ENCODE measurements around the gene KRT6C.
"Not testable (repeated sequence)": the region's sequence is repeated elsewhere in the genome, so short reads cannot be mapped to it uniquely, and the experiment has no call there.

KRT6C gene

DNA sequence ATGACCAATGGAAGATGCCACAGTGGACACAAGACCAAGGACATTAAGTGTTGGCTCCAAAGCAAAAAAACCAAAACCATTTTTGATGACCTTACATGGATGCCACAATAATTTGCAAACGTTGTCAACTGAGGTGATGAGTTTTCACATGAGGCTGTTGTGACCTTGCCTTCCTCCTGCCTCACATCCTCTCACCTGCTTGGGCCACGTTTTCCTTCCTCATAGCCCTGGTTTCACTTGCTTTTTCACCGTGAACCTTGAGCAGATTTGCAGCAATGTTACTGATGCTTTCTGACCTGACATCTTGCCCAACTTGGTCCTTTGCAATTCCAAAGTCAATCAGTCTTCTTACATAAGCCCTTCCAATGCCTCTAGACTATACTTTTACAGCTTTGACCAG is 25.4 kb downstream of the KRT6C start:
- no peaks in the 10 kb centered on the region for H3K36me3 ChIP-seq (ENCODE audit: control insufficient read depth in 2 of 2, insufficient read depth in 1 of 2, low read length in 2 of 2)
- H3K27ac ChIP-seq (ENCODE audit: extremely low read depth, low read depth, low read length), result no peak overlapping the region
- H3K4me3 ChIP-seq (ENCODE audit: low read depth, low read length), result no peak overlapping the region
- no peaks in the 10 kb centered on the region for H3K9me3 ChIP-seq (ENCODE audit: control insufficient read depth, insufficient read depth, low read depth, low read length)
- CTCF ChIA-PET, result no interaction called here
- POLR2A ChIA-PET, result no interaction called here
- no peaks in the 10 kb centered on the region for H3K4me1 ChIP-seq (ENCODE audit: control insufficient read depth, insufficient read depth, low read length)
- no peak for TF ChIP-seq GLIS2 (tag by site-specific recombination; IDR thresholded peaks at IDR 0.05)
- TF ChIP-seq, protein P1, sequence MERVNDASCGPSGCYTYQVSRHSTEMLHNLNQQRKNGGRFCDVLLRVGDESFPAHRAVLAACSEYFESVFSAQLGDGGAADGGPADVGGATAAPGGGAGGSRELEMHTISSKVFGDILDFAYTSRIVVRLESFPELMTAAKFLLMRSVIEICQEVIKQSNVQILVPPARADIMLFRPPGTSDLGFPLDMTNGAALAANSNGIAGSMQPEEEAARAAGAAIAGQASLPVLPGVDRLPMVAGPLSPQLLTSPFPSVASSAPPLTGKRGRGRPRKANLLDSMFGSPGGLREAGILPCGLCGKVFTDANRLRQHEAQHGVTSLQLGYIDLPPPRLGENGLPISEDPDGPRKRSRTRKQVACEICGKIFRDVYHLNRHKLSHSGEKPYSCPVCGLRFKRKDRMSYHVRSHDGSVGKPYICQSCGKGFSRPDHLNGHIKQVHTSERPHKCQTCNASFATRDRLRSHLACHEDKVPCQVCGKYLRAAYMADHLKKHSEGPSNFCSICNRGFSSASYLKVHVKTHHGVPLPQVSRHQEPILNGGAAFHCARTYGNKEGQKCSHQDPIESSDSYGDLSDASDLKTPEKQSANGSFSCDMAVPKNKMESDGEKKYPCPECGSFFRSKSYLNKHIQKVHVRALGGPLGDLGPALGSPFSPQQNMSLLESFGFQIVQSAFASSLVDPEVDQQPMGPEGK (tag by site-specific recombination; IDR thresholded peaks at IDR 0.05), result no peak

- POLR2A ChIA-PET; H3K4me3 ChIP-seq (ENCODE audit: low read depth, low read length); CTCF ChIA-PET; H3K27ac ChIP-seq (ENCODE audit: extremely low read depth, low read depth, low read length); H3K36me3 ChIP-seq (ENCODE audit: control insufficient read depth in 2 of 2, insufficient read depth in 1 of 2, low read length in 2 of 2); H3K9me3 ChIP-seq (ENCODE audit: control insufficient read depth, insufficient read depth, low read depth, low read length); H3K4me1 ChIP-seq (ENCODE audit: control insufficient read depth, insufficient read depth, low read length): not testable (repeated sequence)
Measured at GRCh38 chr12:52447196-52447595, 26.4 kb downstream of the KRT6C start.

DNA sequence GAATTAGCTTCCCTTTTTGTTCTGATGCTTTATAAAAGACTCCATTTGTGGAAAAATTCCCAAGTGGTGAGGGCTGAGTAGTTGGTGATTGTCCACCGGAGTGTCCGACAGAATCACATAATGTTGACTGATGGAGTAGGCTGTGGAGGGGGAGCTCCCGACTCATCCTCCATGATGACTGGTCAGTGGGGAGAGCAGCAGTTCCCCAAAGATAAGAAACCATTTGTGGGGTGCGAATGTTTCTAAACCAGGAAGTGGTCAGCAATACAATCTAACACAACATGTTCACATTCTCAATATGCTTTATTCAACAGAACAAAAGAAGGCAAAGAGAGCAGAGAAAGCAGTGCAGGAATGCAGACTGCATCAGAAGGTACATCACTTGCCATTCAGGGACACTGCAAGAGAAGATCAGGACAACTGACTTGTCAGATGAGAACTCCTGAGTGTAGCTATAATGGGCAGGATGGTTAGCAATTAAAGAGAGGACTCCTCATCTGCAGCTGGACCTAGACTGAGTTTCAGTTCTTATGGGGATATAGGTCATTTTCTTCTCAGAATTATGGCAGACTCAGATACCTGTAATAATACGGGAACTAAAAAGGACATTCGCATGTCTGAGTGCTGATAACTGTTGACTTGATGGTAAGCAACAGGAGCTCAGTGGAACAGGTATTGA is 27.1 kb downstream of the KRT6C start:
- H3K9me3 ChIP-seq (ENCODE audit: control insufficient read depth, insufficient read depth, low read depth, low read length), result no peaks in the 10 kb centered on the region
- no peak overlapping the region for H3K4me3 ChIP-seq (ENCODE audit: low read depth, low read length)
- TF ChIP-seq ZNF362 (tag by site-specific recombination; IDR thresholded peaks at IDR 0.05) (no peak), ZNF2 (tag by site-specific recombination; IDR thresholded peaks at IDR 0.05) (no peak), ZSCAN5A (tag by site-specific recombination; IDR thresholded peaks at IDR 0.05) (no peak), ZNF837 (tag by site-specific recombination; IDR thresholded peaks at IDR 0.05) (no peak), YY1 (tag by site-specific recombination; IDR thresholded peaks at IDR 0.05) (no peak), KLF10 (tag by site-specific recombination; IDR thresholded peaks at IDR 0.05) (no peak), ZNF555 (tag by site-specific recombination; conservative IDR thresholded peaks at IDR 0.05) (no peak), ZBTB8A (tag by site-specific recombination; IDR thresholded peaks at IDR 0.05) (no peak)
- H3K36me3 ChIP-seq (ENCODE audit: control insufficient read depth in 2 of 2, insufficient read depth in 1 of 2, low read length in 2 of 2), result no peaks in the 10 kb centered on the region
- H3K27ac ChIP-seq (ENCODE audit: extremely low read depth, low read depth, low read length), result no peak overlapping the region
- POLR2A ChIA-PET, result no interaction called here
- no peaks in the 10 kb centered on the region for H3K4me1 ChIP-seq (ENCODE audit: control insufficient read depth, insufficient read depth, low read length)
- CTCF ChIA-PET, result no interaction called here

- CTCF ChIA-PET, result no interaction called here
- POLR2A ChIA-PET, result no interaction called here
- Histone ChIP-seq H3K4me1 (ENCODE audit: control insufficient read depth, insufficient read depth, low read length) (no peaks in the 10 kb centered on the region), H3K4me3 (ENCODE audit: low read depth, low read length) (no peak overlapping the region), H3K36me3 (ENCODE audit: control insufficient read depth in 2 of 2, insufficient read depth in 1 of 2, low read length in 2 of 2) (no peaks in the 10 kb centered on the region), H3K27ac (ENCODE audit: extremely low read depth, low read depth, low read length) (no peak overlapping the region), H3K9me3 (ENCODE audit: control insufficient read depth, insufficient read depth, low read depth, low read length) (no peaks in the 10 kb centered on the region)
- TF ChIP-seq, protein P2, sequence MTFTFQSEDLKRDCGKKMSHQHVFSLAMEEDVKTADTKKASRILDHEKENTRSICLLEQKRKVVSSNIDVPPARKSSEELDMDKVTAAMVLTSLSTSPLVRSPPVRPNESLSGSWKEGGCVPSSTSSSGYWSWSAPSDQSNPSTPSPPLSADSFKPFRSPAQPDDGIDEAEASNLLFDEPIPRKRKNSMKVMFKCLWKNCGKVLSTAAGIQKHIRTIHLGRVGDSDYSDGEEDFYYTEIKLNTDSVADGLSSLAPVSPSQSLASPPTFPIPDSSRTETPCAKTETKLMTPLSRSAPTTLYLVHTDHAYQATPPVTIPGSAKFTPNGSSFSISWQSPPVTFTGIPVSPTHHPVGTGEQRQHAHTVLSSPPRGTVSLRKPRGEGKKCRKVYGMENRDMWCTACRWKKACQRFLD (tag by site-specific recombination; IDR thresholded peaks at IDR 0.05), result no peak
- TF ChIP-seq ZNF791 (tag by site-specific recombination; IDR thresholded peaks at IDR 0.05), result no peak
- no peak for TF ChIP-seq ZBTB8A (tag by site-specific recombination; IDR thresholded peaks at IDR 0.05)
- no peak for TF ChIP-seq ZNF530 (tag by site-specific recombination; IDR thresholded peaks at IDR 0.05; ENCODE audit: low read depth)
- no peak for TF ChIP-seq ZNF571 (tag by site-specific recombination; IDR thresholded peaks at IDR 0.05)
- no peak for TF ChIP-seq SETDB1 (IDR thresholded peaks at IDR 0.05; ENCODE audit: insufficient read length, low read length)
- no peak for TF ChIP-seq KLF7 (tag by site-specific recombination; IDR thresholded peaks at IDR 0.05; ENCODE audit: borderline replicate concordance)
- TF ChIP-seq SP3 (tag by site-specific recombination; IDR thresholded peaks at IDR 0.05), result no peak
- TF ChIP-seq, protein P3, sequence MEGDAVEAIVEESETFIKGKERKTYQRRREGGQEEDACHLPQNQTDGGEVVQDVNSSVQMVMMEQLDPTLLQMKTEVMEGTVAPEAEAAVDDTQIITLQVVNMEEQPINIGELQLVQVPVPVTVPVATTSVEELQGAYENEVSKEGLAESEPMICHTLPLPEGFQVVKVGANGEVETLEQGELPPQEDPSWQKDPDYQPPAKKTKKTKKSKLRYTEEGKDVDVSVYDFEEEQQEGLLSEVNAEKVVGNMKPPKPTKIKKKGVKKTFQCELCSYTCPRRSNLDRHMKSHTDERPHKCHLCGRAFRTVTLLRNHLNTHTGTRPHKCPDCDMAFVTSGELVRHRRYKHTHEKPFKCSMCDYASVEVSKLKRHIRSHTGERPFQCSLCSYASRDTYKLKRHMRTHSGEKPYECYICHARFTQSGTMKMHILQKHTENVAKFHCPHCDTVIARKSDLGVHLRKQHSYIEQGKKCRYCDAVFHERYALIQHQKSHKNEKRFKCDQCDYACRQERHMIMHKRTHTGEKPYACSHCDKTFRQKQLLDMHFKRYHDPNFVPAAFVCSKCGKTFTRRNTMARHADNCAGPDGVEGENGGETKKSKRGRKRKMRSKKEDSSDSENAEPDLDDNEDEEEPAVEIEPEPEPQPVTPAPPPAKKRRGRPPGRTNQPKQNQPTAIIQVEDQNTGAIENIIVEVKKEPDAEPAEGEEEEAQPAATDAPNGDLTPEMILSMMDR (tag by site-specific recombination; IDR thresholded peaks at IDR 0.05), result no peak
- no peak for TF ChIP-seq ZNF350 (tag by site-specific recombination; IDR thresholded peaks at IDR 0.05)
- TF ChIP-seq SALL2 (tag by site-specific recombination; IDR thresholded peaks at IDR 0.05; ENCODE audit: borderline replicate concordance), result no peak
Measured at GRCh38 chr12:52445876-52446275, 27.7 kb downstream of the KRT6C start.

All from HEK293 (cell line).